ENCODE data around the gene ZCWPW1. TPM values are rescaled to one million over a fixed set of nuclear protein-coding genes. Genes with fewer than 3 reads are reported as not detected.
A peak's percentile ranks its signal among the peaks of the same experiment; 100 is the strongest.
"Not testable (repeated sequence)": the region's sequence is repeated elsewhere in the genome, so short reads cannot be mapped to it uniquely, and the experiment has no call there.

The ZCWPW1 gene
- total RNA-seq, 2 experiments from 2014 or later: 3.9 to 4.0 TPM

GRCh38 chr7:100396421-100396982 lies 32.0 kb downstream of the ZCWPW1 start:
- H3K27me3 Mint-ChIP-seq: peaks cover 24% of the 10 kb centered on the region
- POLR2A ChIA-PET: interaction anchor here (0.6 to 2.2 kb wide), 4 partner anchors 31 to 149 kb away, joined by 3 to 12 read pairs (median 4); partner anchors contain the start of genes PPP1R35 and ZCWPW1

DNA sequence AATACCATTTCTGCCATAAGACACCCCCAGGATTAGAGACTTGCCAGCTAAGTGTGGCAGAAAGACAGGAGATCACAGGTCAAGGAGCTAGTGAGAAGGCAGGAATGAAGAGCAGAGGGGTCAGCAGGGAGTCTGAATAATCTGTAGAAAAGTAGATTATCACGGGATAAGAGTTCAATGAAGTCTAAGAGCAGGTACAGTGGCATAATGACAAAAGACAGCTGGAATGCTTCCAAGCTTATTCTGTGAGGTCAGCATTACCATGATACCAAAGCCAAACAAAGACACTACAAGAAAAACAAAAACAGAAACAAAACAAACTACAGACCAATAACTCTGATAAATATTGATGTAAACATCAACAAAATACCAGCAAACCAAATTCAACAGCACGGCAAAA lies 34.4 kb downstream of the ZCWPW1 start:
- Mint-ChIP-seq H3K27ac (no peak overlapping the region), H3K36me3 (no peaks in the 10 kb centered on the region), H3K4me1 (ENCODE audit: low read depth) (peaks cover 26% of the 10 kb centered on the region), H3K27me3 (peaks cover 25% of the 10 kb centered on the region), H3K9me3 (no peaks in the 10 kb centered on the region), H3K4me3 (no peak overlapping the region)
- DNase-seq: no peak
- CTCF ChIA-PET: interaction anchor here (1.0 to 1.2 kb wide), 3 partner anchors 13 to 261 kb away, joined by 3 to 8 read pairs (median 4); no protein-coding TSS in a partner anchor
- POLR2A ChIA-PET: no interaction called here
- intact Hi-C loops (cut with micrococcal nuclease): no loop called here

More at GRCh38 chr7:100396421-100396982, 32.0 kb downstream of the ZCWPW1 start:
- H3K9me3 Mint-ChIP-seq: no peaks in the 10 kb centered on the region
- H3K27ac Mint-ChIP-seq: no peak overlapping the region
- no peak overlapping the region for H3K4me3 Mint-ChIP-seq
- CTCF ChIA-PET: interaction anchor here (0.7 to 1.9 kb wide), 5 partner anchors 11 to 749 kb away, joined by 3 to 11 read pairs (median 4); no protein-coding TSS in a partner anchor
- DNase-seq: peak; percentile 78
- intact Hi-C loops (cut with micrococcal nuclease): loop anchor here (1.0 to 2.0 kb wide), 4 partner anchors 31 to 176 kb away; no protein-coding TSS in a partner anchor
- H3K4me1 Mint-ChIP-seq (ENCODE audit: low read depth): peaks cover 26% of the 10 kb centered on the region
- no peaks in the 10 kb centered on the region for H3K36me3 Mint-ChIP-seq

DNA sequence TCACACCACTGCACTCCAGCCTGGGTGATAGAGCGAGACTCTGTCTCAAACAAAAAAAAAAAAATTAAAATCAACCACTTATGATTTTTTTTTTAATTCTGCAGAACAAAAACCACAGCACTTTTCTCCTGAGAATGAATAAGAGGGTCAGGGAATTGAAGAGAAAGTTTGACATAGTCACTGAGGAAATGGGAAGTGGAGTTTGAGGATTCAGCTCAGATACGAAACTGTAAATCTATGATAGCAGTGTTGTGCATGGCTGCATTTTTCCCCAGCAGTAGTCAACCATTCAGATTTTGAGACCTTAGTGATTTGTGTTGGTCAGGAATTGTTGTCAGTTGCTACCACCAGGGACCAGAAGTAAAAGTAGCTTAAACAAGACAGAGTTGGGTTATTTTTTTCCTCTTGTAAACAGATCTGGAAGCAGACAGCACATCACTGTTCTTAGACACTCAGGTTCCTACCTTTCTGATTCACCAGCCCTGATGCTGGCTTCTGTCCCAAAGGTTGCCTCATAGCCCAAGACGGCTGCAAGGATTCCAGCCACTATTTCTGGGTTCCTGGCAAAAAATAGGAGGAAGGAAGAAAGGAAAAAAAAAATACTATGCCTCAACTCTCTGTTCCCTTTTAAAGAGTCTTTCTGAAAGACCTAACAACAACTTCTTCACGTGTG lies 35.1 kb downstream of the ZCWPW1 start:
- no peak overlapping the region for H3K27ac Mint-ChIP-seq
- DNase-seq: no peak
- ChIA-PET CTCF (interaction anchor here (0.9 to 1.2 kb wide), 4 partner anchors 14 to 260 kb away, joined by 3 to 8 read pairs (median 4); no protein-coding TSS in a partner anchor), POLR2A (interaction anchor here (0.6 kb wide), 1 partner anchor 12 kb away, joined by 4 read pairs; no protein-coding TSS in a partner anchor)
- intact Hi-C loops (cut with micrococcal nuclease): no loop called here
- peaks cover 23% of the 10 kb centered on the region for H3K4me1 Mint-ChIP-seq (ENCODE audit: low read depth)
- H3K27me3 Mint-ChIP-seq: peaks cover 21% of the 10 kb centered on the region
- no peaks in the 10 kb centered on the region for H3K9me3 Mint-ChIP-seq
- H3K4me3 Mint-ChIP-seq: no peak overlapping the region
- H3K36me3 Mint-ChIP-seq: no peaks in the 10 kb centered on the region

DNA sequence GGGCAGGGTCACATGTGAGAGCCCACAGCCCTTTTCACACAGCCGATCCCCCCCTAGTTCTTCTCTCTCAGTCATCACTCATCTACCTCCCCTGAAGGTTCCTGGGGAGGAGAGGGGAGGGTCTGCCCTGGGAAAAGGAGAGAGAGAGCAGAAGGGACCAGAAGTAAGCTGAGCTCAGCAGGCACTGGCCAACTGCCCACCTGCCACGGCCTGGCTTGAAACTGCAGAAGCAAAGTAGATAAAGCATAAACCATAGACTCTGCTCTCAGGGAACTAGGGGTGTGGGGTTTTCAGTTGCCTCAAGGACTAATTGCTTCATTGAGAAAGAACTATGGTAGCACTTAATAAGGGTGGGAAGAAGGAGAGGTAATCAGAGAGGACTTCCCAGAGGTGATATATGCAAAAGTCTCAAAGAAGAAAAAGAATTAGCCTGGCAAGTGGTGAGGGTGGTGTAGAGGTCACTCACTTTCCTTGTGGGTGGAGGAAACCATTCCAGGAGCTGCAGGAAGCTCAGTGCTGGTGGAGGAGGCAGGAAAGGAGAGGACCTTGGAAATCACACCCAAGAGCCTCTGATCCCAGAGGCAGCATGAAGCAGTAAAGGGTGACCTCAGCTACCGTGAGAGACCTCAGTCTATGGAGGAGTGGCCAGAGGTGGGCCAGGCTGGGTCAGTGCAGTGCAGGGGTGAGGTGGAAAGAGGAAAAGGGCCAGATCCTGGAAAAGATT lies 38.1 kb downstream of the ZCWPW1 start:
- intact Hi-C loops (cut with micrococcal nuclease): no loop called here
- Mint-ChIP-seq H3K36me3 (no peaks in the 10 kb centered on the region), H3K27ac (no peak overlapping the region), H3K4me3 (no peak overlapping the region), H3K4me1 (ENCODE audit: low read depth) (peaks cover 1% of the 10 kb centered on the region), H3K27me3 (peaks cover 18% of the 10 kb centered on the region), H3K9me3 (no peaks in the 10 kb centered on the region)
- DNase-seq: no peak
- POLR2A ChIA-PET: no interaction called here
- CTCF ChIA-PET: interaction anchor here (1.0 to 1.4 kb wide), 1 partner anchor 17 kb away, joined by 3 to 5 read pairs; no protein-coding TSS in a partner anchor

GRCh38 chr7:100389437-100390088 lies 38.9 kb downstream of the ZCWPW1 start:
- Mint-ChIP-seq H3K27ac (no peak overlapping the region), H3K9me3 (no peaks in the 10 kb centered on the region), H3K27me3 (peaks cover 17% of the 10 kb centered on the region), H3K4me1 (ENCODE audit: low read depth) (peaks cover 2% of the 10 kb centered on the region), H3K36me3 (no peaks in the 10 kb centered on the region), H3K4me3 (no peak overlapping the region)
- no peak for DNase-seq
- ChIA-PET POLR2A (no interaction called here), CTCF (interaction anchor here (0.7 to 1.4 kb wide), 2 partner anchors 16 to 18 kb away, joined by 3 to 5 read pairs; no protein-coding TSS in a partner anchor)
- intact Hi-C loops (cut with micrococcal nuclease): no loop called here

- peaks cover 13% of the 10 kb centered on the region for H3K27me3 Mint-ChIP-seq
- H3K4me1 Mint-ChIP-seq (ENCODE audit: low read depth): peaks cover 2% of the 10 kb centered on the region
- intact Hi-C loops (cut with micrococcal nuclease): no loop called here
- no peak overlapping the region for H3K4me3 Mint-ChIP-seq
- H3K27ac Mint-ChIP-seq: no peak overlapping the region
- ChIA-PET CTCF (interaction anchor here (1.3 kb wide), 1 partner anchor 20 kb away, joined by 4 read pairs; no protein-coding TSS in a partner anchor), POLR2A (no interaction called here)
- no peaks in the 10 kb centered on the region for H3K36me3 Mint-ChIP-seq
- DNase-seq: no peak
- no peaks in the 10 kb centered on the region for H3K9me3 Mint-ChIP-seq
Measured at GRCh38 chr7:100387695-100388094, 40.8 kb downstream of the ZCWPW1 start.

GRCh38 chr7:100386940-100387339 lies 41.6 kb downstream of the ZCWPW1 start:
- intact Hi-C loops (cut with micrococcal nuclease): no loop called here
- H3K4me3 Mint-ChIP-seq: no peak overlapping the region
- H3K9me3 Mint-ChIP-seq: no peaks in the 10 kb centered on the region
- no peak for DNase-seq
- H3K36me3 Mint-ChIP-seq: no peaks in the 10 kb centered on the region
- H3K27me3 Mint-ChIP-seq: peaks cover 13% of the 10 kb centered on the region
- peaks cover 2% of the 10 kb centered on the region for H3K4me1 Mint-ChIP-seq (ENCODE audit: low read depth)
- ChIA-PET POLR2A (no interaction called here), CTCF (interaction anchor here (1.3 kb wide), 1 partner anchor 21 kb away, joined by 4 read pairs; no protein-coding TSS in a partner anchor)
- no peak overlapping the region for H3K27ac Mint-ChIP-seq

GRCh38 chr7:100384628-100385294 lies 43.7 kb downstream of the ZCWPW1 start:
- intact Hi-C loops (cut with micrococcal nuclease): no loop called here
- no peak overlapping the region for H3K27ac Mint-ChIP-seq
- no peak overlapping the region for H3K4me3 Mint-ChIP-seq
- H3K9me3 Mint-ChIP-seq: no peaks in the 10 kb centered on the region
- ChIA-PET CTCF (interaction anchor here (0.7 to 1.3 kb wide), 3 partner anchors 13 to 26 kb away, joined by 3 to 4 read pairs (median 3); no protein-coding TSS in a partner anchor), POLR2A (interaction anchor here (0.7 kb wide), 1 partner anchor 163 kb away, joined by 3 read pairs; no protein-coding TSS in a partner anchor)
- peaks cover 2% of the 10 kb centered on the region for H3K4me1 Mint-ChIP-seq (ENCODE audit: low read depth)
- H3K27me3 Mint-ChIP-seq: peaks cover 7% of the 10 kb centered on the region
- H3K36me3 Mint-ChIP-seq: no peaks in the 10 kb centered on the region
- DNase-seq: no peak

- H3K4me1 Mint-ChIP-seq (ENCODE audit: low read depth); H3K36me3 Mint-ChIP-seq; POLR2A ChIA-PET; H3K27me3 Mint-ChIP-seq; H3K9me3 Mint-ChIP-seq; intact Hi-C loops (cut with micrococcal nuclease); H3K27ac Mint-ChIP-seq; H3K4me3 Mint-ChIP-seq; DNase-seq: not testable (repeated sequence)
- CTCF ChIA-PET: interaction anchor here (1.6 kb wide), 1 partner anchor 25 kb away, joined by 6 read pairs; no protein-coding TSS in a partner anchor
Measured at GRCh38 chr7:100382234-100382853, 46.2 kb downstream of the ZCWPW1 start.

DNA sequence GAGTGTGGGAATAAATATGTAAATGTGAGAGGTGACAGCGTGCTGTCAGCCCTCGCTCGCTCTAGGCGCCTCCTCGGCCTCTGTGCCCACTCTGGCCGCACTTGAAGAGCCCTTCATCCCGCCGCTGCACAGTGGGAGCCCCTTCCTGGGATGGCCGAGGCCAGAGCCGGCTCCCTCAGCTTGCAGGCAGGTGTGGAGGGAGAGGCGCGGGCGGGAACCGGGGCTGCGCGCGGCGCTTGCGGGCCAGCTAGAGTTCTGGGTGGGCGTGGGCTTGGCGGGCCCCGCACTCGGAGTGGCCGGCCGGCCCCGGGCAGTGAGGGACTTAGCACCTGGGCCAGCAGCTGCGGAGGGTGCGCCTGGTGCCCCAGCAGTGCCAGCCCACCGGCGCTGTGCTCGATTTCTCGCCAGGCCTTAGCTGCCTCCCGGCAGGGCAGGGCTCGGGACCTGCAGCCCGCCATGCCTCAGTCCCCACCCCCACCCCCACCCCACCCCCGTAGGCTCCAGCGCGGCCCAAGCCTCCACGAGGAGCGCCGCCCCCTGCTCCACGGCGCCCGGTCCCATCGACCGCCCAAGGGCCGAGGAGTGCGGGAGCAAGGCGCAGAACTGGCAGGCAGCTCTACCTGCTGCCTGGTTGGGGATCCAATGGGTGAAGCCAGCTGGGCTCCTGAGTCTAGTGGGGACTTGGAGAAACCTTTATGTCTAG lies 46.8 kb downstream of the ZCWPW1 start:
- H3K36me3 Mint-ChIP-seq; H3K27ac Mint-ChIP-seq; intact Hi-C loops (cut with micrococcal nuclease); POLR2A ChIA-PET; H3K4me1 Mint-ChIP-seq (ENCODE audit: low read depth); H3K9me3 Mint-ChIP-seq; H3K27me3 Mint-ChIP-seq; H3K4me3 Mint-ChIP-seq; DNase-seq: not testable (repeated sequence)
- CTCF ChIA-PET: interaction anchor here (1.6 kb wide), 1 partner anchor 26 kb away, joined by 6 read pairs; no protein-coding TSS in a partner anchor
